ENCODE measurements around the gene PHETA1.

The PHETA1 gene

DNA sequence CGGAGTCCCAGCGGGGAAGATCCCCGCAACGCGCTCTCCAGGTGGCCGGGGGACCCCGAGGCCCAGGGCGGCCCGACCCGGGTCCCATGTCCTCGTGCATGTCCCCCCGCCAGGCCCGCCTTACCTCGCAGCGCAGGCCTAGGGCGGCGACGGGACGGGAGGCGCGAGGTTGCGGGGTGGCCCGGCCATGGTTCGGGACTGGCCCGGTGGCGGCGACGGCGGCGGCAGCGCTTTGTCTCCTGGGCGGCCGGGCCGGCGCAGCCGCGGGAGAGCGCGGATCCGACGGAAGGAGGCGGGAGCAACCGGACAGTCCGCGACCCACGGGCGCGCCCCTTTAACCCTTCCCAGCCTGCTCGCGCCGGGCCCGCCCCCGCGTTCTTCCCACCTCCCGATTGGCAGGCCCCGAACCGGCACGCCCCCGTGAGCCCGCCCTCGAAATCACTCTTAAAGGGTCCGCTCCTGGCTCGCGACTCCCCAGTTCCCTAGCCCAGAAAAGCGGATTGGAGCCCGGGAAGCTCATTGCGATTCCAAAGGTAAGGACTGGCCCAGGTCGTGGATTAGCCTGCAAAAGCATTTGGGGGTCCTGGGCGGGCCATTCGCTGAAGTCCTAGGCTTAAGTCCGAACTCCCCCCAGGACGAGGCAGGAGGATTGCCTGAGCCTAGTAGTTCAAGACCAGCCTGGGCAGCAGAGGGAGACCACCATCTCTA lies at the start of gene PHETA1:
TSS of gene PHETA1 (minus strand) at position 308 of the 708 bp plus-strand sequence. CDS start 5,668 bp downstream, outside the sequence.
- peak; percentile 75 to 77 for DNase-seq

- no peak for DNase-seq
Measured at GRCh38 chr12:111418594-111418880, 49.6 kb upstream of the PHETA1 start.

- no peak for DNase-seq
Measured at GRCh38 chr12:111417784-111418593, 49.1 kb upstream of the PHETA1 start.

DNA sequence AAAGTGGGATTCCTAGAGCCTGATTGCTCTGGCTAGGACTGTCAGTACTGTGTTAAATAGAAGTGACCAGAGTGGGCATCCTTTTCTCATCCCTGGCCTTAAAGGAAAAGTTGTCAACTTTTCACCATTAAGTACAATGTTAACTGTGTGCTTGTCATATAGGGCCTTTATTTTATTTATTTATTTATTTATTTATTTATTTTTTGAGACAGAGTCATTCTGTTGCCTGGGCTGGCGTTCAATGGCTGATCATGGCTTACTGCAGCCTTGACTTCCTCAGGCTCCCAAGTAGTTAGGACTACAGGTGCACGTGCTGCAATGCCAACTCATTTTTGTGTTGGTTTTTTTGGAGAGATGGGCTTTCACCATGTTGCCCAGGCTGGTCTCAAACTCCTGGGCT lies 48.4 kb upstream of the PHETA1 start:
- DNase-seq = no peak

- DNase-seq = no peak
Measured at GRCh38 chr12:111414711-111415252, 45.9 kb upstream of the PHETA1 start.

DNA sequence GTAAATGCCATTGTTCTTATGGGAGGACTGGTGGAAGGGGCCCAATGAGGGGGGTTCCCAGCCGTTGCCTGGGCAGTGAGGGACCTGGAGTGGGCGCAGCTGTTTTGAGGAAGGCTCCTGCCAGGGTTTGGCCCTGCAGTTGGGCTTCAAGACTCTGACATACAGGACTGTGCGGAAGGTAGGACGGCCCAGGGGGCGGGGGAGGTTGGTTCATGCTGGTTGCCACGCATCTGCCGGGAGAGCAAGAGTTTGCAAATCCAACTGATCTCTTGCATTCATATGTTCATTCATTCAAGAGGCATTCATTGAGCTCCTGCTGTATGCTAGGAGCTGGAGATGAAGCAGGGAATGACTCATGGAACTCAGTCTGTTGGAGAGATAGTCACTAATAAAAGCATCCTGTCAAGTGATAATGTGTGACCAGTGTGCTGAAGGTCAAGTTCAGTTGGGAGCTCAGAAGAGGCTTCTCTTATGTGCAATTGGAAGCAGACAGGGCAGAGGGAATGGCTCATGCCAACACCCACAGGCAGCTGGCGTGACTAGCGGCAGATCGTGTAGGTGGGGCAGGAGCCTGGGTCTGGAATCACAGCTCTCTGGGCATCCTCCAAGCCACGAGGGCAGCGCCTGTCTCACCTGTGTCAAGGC lies 44.7 kb upstream of the PHETA1 start:
- no peak for DNase-seq

DNA sequence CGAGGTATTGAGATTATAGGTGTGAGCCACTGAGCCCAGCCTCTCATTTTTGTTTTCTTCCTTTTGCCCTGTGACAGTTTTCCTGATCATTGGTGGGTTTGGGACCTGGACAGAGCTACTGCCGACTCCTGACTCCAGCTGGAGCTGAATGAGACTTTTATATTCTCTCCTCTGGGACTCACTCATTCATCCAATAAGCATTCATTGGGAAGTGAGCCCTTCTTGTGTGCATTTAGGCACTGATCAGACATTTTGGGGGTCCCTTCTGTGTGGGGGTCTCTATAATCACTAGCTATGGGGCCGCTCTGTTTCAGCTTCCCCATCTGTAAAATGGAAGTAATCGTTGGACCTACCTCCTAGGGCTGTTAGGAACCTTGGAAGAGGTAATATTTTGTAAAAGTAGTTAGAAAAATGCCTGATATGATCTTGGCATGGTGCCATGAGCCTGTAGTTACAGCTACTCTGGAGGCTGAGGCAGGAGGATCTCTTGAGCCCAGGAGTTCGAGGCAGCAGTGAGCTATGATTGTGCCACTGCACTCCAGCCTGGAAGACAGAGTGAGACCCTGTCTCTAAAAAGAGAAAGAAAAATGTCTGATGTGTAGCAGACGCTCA lies 44.0 kb upstream of the PHETA1 start:
- DNase-seq = no peak

DNA sequence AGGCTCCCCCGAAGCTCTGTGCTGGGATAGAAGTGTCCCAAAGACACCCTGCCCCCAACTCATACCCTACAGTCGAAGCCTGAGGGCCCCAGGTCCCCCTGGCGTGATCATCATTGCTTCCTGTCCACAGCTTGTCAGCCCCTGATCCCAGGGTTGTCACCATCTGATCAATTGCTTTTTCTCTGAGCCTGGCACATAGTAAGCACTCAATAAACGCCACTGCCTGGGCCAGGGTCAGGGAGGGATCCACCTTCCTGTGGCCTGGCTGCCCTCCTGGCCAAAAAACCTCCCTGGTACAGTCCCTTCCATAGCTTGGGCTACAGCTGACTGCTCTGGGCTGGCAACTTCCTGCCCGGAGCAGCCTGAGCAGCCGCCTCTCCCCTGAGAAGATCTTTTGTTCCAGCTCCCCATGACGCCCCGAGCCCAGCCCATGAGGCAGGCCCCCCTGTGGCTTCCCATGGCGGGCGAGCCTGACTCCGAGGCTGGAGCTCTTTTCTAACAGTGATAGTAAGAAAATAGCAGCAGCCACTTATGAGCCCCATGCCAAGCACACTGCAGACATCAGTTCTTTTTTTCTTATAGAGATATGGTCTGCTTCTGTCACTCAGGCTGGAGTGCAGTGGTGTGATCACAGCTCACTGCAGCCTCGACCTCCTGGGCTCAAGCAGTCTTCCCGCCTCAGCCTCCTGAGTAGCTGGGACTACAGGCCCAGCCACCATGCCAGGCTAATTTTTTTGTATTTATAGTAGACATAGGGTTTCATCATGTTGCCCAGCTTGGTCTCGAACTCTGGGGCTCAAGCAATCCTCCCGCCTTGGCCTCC lies 43.3 kb upstream of the PHETA1 start:
- DNase-seq = no peak

- DNase-seq = peak in 1 of 2 donors; percentile 42
Measured at GRCh38 chr12:111411185-111411764, 42.4 kb upstream of the PHETA1 start.

GRCh38 chr12:111410431-111411184 lies 41.7 kb upstream of the PHETA1 start:
- no peak for DNase-seq

DNA sequence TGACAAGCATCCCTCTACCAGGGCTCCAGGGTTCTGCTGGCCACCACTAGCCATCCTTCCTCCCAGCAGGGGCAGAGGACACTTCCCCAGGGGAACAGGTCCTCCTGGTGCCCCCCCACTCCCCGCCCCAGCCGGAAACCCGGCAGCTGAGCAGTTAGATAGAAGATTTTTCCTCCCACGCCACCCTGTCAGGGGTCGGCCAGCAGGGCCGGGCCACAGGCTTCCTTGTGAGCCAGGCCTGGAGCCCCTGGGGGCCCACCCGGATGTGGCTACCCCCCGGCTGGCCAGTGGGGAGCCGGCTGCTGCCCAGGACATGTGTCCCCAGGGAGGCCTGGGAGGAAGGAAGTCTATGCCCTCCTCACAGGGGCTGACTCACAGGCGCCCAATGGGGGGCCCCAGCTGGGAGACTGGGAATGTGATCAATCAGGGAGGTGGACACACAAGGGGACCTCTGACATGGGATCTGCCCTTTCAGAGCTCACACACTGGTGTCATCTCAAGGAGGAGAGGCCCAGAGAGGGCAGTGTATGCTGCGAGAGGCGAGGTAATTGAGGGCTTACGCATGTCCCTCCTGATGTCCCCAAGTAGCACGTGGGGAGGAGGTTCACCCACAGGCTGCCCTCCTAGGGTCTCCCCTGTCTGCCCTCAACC lies 41.0 kb upstream of the PHETA1 start:
- no peak for DNase-seq

DNA sequence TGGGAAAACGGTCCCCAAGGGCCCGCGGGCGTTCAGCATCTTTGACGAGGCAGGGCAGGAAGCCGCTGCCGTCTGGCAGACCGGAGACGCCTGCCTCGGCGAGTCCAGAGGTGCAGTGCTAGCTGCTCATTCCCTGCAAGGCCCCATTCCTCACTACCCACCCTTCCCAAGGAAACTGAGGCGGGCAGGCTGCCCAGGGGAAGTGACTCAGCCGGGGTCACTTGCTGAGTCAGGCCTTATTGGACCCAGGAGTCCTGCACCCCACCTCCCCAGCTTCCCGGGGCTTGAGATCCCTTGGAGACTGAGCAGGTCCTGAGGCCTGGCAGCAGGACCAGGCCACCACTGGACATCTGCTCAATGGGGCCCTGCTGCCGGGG lies 40.5 kb upstream of the PHETA1 start:
- no peak for DNase-seq

DNA sequence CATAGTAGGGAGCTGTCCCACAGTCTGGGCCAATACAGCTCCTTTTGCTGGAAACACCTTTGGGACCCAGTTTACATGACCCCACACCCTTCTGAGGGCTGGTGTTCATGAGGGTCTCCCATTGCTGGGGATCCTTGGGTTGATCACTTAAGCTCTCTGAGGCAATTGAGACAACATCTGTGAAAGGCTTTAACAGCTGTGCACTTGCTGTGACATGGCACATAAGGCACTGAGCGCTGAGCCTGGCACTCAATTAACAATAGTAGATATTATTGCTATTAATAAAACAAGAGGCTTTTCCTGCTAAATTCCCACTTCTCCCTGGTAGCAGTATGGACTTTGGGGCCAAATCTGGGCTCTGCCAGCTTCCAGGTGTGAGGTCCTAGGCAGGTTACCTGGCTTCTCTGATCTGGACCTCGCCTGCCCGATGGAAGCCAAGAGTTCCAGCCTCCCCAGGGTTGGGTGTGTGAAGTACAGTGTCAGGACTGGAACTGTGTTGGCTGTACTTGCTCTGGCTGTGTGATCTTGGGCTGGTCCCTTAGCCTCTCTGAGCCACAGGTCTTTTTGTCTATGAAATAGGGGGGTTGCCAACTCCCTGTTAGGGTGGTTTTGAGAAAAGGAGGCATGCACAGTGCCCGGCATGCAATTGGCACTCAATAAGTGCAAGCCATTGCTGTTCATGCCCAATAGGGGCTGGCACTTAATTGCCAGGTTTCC lies 39.9 kb upstream of the PHETA1 start:
- DNase-seq = no peak

- no peak for DNase-seq
Measured at GRCh38 chr12:111408116-111408440, 39.2 kb upstream of the PHETA1 start.

- DNase-seq = no peak
Measured at GRCh38 chr12:111407377-111408115, 38.7 kb upstream of the PHETA1 start.

DNA sequence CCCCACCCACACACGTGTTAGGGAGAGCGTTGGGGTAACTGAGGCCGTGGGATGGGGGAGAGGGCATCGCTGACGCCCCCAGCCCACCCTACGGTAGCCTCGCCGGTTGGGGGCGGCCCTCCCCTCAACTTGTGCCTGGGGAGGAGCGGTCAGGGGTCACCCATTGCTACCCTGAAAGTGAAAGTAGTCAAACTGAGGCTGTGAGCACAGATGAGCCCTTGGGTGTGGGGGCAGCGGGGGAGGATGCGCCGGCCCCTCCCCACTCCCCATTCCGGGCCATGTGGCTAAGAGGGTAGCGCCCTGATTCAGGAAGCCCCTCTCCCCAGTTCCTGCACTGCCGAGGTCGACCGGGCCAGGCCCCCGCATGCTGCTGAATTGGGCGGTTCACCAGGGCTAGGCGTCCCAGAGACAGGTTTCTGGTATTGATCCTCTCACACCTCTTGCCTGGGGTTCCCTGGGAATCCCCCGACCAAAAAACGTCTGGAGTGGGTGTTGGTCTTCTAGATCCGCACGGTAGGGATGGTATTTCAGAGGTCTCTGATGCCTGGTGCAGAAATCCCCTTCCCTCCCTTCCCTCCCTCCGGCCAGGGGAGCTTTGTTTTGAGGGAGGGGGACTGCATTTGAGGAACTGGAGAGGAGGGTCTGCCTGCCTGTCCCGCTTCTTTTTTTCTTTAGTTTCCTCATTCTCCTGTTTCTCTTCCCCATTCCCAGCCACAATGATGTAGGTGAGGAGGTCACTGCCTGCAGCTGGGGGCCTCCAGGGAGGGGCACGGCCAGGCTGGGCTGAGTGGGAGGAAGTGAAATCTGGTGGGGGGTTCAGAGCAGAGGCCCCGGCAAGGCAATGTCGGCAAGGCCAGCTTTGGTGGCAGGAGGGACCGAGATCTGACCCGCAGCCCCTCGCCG lies 37.8 kb upstream of the PHETA1 start:
- peak; percentile 67 to 69 for DNase-seq

DNA sequence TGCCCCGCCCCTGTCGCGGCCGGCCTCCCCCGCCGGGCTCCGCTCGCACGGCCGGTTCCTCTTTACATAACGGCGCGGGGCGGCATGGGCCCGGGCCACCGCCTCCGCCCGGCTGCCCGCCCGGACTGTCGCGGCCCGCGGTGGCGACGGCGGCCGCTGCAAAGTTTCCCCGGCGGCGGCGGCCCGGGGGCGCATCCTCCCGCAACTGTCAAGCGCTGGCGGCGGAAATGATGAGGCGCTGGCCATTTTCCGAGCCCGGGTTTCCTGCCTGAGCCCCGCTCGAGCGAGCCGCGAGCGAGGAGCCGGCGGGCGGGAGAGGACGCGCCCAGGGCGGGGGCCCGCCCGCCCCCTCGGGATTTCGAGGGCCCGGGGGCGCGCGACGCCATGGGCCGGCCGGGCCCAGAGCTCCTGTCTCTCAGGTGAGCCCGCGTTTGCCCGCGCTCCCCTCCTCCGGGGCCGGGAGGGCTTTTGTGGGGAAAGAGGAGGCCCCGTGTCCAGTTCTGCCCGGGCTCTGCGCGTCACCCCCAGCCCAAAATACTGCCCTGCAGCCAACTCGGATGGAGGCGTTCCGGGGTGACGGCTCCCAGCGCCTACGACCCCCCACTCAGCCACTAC lies 37.1 kb upstream of the PHETA1 start, which contains the start of gene SH2B3:
TSS of gene SH2B3 (plus strand) at position 65 of the 615 bp plus-strand sequence. CDS start 12,223 bp downstream, outside the sequence.
- no peak for DNase-seq

All from CD4-positive, alpha-beta T cell treated with Interleukin-4 for 1 hour (primary cell).